ENCODE measurements around the gene LINC00305.

The LINC00305 gene

GRCh38 chr18:64180617-64181016, 31.7 kb upstream of the LINC00305 start:
- TF ChIP-seq EGR1 (IDR thresholded peaks at IDR 0.05): no peak
- TF ChIP-seq NFIC (IDR thresholded peaks at IDR 0.05): no peak
- TF ChIP-seq ZBTB7A (IDR thresholded peaks at IDR 0.05; ENCODE audit: low read depth): no peak
- TF ChIP-seq MAX (IDR thresholded peaks at IDR 0.05): no peak
- no peak for TF ChIP-seq USF1 (IDR thresholded peaks at IDR 0.05)
- TF ChIP-seq FOXM1 (IDR thresholded peaks at IDR 0.05; ENCODE audit: borderline replicate concordance, low read depth): no peak
- TF ChIP-seq YY1 (IDR thresholded peaks at IDR 0.05; ENCODE audit: low read depth): no peak
- TF ChIP-seq TAF1 (IDR thresholded peaks at IDR 0.05; ENCODE audit: low read depth): no peak
- TF ChIP-seq CREB1 (IDR thresholded peaks at IDR 0.05; ENCODE audit: low read depth): no peak
- no peak for TF ChIP-seq EP300 (IDR thresholded peaks at IDR 0.05; ENCODE audit: borderline replicate concordance)
- no peak for TF ChIP-seq REST (IDR thresholded peaks at IDR 0.05; ENCODE audit: low read depth)
- no peak for TF ChIP-seq TEAD4 (IDR thresholded peaks at IDR 0.05)
- no peak for TF ChIP-seq CEBPB (IDR thresholded peaks at IDR 0.05)

- TF ChIP-seq RAD21 (IDR thresholded peaks at IDR 0.05; ENCODE audit: low read depth): no peak
- no peak for TF ChIP-seq REST (IDR thresholded peaks at IDR 0.05; ENCODE audit: low read depth)
- no peak for TF ChIP-seq MAX (IDR thresholded peaks at IDR 0.05)
Observed at GRCh38 chr18:64180171-64180570, 31.3 kb upstream of the LINC00305 start.

- TF ChIP-seq TEAD4 (IDR thresholded peaks at IDR 0.05): no peak
- TF ChIP-seq REST (IDR thresholded peaks at IDR 0.05; ENCODE audit: low read depth): no peak
- no peak for TF ChIP-seq TCF12 (IDR thresholded peaks at IDR 0.05; ENCODE audit: low read depth)
- no peak for TF ChIP-seq TAF1 (IDR thresholded peaks at IDR 0.05; ENCODE audit: low read depth)
- no peak for TF ChIP-seq CREB1 (IDR thresholded peaks at IDR 0.05; ENCODE audit: low read depth)
- TF ChIP-seq YY1 (IDR thresholded peaks at IDR 0.05; ENCODE audit: low read depth): no peak
- no peak for TF ChIP-seq EP300 (IDR thresholded peaks at IDR 0.05; ENCODE audit: borderline replicate concordance)
- no peak for TF ChIP-seq NFIC (IDR thresholded peaks at IDR 0.05)
- no peak for TF ChIP-seq CEBPB (IDR thresholded peaks at IDR 0.05)
- no peak for TF ChIP-seq MAX (IDR thresholded peaks at IDR 0.05)
- TF ChIP-seq USF1 (IDR thresholded peaks at IDR 0.05): no peak
- no peak for TF ChIP-seq EGR1 (IDR thresholded peaks at IDR 0.05)
- no peak for TF ChIP-seq ZBTB7A (IDR thresholded peaks at IDR 0.05; ENCODE audit: low read depth)
- TF ChIP-seq RAD21 (IDR thresholded peaks at IDR 0.05; ENCODE audit: low read depth): no peak
- TF ChIP-seq FOXM1 (IDR thresholded peaks at IDR 0.05; ENCODE audit: borderline replicate concordance, low read depth): no peak
Observed at GRCh38 chr18:64179556-64180080, 30.7 kb upstream of the LINC00305 start.

- no peak for TF ChIP-seq CREB1 (IDR thresholded peaks at IDR 0.05; ENCODE audit: low read depth)
- TF ChIP-seq EP300 (IDR thresholded peaks at IDR 0.05; ENCODE audit: borderline replicate concordance): no peak
- no peak for TF ChIP-seq NFIC (IDR thresholded peaks at IDR 0.05)
- no peak for TF ChIP-seq MAX (IDR thresholded peaks at IDR 0.05)
- no peak for TF ChIP-seq ZBTB7A (IDR thresholded peaks at IDR 0.05; ENCODE audit: low read depth)
- no peak for TF ChIP-seq FOXM1 (IDR thresholded peaks at IDR 0.05; ENCODE audit: borderline replicate concordance, low read depth)
- no peak for TF ChIP-seq RAD21 (IDR thresholded peaks at IDR 0.05; ENCODE audit: low read depth)
- TF ChIP-seq CEBPB (IDR thresholded peaks at IDR 0.05): no peak
- TF ChIP-seq TEAD4 (IDR thresholded peaks at IDR 0.05): no peak
- TF ChIP-seq USF1 (IDR thresholded peaks at IDR 0.05): no peak
- no peak for TF ChIP-seq EGR1 (IDR thresholded peaks at IDR 0.05)
- no peak for TF ChIP-seq TAF1 (IDR thresholded peaks at IDR 0.05; ENCODE audit: low read depth)
- TF ChIP-seq YY1 (IDR thresholded peaks at IDR 0.05; ENCODE audit: low read depth): no peak
- TF ChIP-seq TCF12 (IDR thresholded peaks at IDR 0.05; ENCODE audit: low read depth): no peak
- no peak for TF ChIP-seq REST (IDR thresholded peaks at IDR 0.05; ENCODE audit: low read depth)
Observed at GRCh38 chr18:64178860-64179259, 30.0 kb upstream of the LINC00305 start.
